ENCODE results near the gene GLA. TPM values are rescaled to one million over a fixed set of nuclear protein-coding genes. Genes with fewer than 3 reads are reported as not detected.

The GLA gene
- total RNA-seq, 6 experiments from 2014 or later: 40.3 to 65.8 (median 45.0) TPM

DNA sequence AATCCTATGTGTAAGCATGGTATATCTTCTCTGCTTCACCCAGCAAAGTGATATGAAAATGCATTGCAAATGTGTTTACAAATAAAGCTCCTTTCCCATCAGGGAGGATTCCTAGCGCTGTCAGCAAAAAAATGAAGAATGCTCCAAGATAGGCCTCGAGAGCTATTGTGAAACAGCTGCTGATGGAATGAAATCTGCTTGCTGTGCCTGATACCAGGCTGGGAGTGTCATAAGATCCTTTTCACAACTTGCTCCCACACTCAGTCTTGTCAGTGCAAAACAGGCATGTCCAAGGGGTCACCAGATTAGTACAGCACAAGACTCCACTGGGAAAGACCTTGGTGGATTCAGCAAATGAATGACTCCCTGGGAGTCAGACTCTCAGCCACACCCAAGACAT is 34.4 kb upstream of the GLA start:
- H3K36me3 Mint-ChIP-seq (ENCODE audit: low read depth): peaks cover 16% of the 10 kb centered on the region
- H3K9me3 Mint-ChIP-seq: no peaks in the 10 kb centered on the region
- TF ChIP-seq, protein P1, sequence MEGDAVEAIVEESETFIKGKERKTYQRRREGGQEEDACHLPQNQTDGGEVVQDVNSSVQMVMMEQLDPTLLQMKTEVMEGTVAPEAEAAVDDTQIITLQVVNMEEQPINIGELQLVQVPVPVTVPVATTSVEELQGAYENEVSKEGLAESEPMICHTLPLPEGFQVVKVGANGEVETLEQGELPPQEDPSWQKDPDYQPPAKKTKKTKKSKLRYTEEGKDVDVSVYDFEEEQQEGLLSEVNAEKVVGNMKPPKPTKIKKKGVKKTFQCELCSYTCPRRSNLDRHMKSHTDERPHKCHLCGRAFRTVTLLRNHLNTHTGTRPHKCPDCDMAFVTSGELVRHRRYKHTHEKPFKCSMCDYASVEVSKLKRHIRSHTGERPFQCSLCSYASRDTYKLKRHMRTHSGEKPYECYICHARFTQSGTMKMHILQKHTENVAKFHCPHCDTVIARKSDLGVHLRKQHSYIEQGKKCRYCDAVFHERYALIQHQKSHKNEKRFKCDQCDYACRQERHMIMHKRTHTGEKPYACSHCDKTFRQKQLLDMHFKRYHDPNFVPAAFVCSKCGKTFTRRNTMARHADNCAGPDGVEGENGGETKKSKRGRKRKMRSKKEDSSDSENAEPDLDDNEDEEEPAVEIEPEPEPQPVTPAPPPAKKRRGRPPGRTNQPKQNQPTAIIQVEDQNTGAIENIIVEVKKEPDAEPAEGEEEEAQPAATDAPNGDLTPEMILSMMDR (IDR thresholded peaks at IDR 0.05): no peak
- no peaks in the 10 kb centered on the region for H3K4me1 Mint-ChIP-seq (ENCODE audit: low read depth)
- no peak for DNase-seq
- H3K4me3 Mint-ChIP-seq: no peak overlapping the region
- no peaks in the 10 kb centered on the region for H3K27me3 Mint-ChIP-seq (ENCODE audit: insufficient read depth)
- no peak overlapping the region for H3K27ac Mint-ChIP-seq

DNA sequence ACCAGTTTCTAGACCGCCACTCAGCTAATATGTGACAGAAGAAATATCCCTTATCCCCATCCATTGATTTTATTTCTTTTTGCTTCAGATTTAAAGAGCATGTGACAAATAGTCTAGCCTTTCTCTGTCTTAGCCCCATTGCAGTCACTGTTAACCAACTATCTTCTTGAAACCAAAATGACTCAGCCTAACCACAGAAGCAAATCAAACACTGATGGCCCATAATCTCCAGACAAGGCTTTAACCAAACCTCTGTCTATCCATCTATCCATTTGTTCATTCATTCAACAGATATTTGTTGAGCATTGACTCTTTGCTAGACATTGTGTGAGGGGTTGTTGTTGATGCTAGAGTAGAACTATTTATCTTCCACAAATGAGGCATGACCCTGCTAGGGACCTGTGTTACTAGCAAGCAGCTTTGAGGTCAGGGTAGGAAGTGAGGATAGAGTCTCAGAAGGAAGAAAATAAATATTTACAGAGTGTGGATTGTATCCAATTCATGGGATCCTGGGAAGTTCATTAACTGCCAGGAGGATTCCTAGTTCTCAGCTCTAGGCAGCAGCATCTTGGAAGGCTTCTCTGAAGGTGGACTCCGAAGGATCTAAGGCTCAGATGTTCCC is 22.8 kb upstream of the GLA start:
- peak overlapping the region; percentile 78 for H3K4me3 Mint-ChIP-seq
- peaks cover 18% of the 10 kb centered on the region for H3K4me1 Mint-ChIP-seq (ENCODE audit: low read depth)
- TF ChIP-seq, protein P1 (IDR thresholded peaks at IDR 0.05): no peak
- peaks cover 4% of the 10 kb centered on the region; the same call in 1 of the 2 replicates for H3K36me3 Mint-ChIP-seq (ENCODE audit: low read depth)
- peak; percentile 23 for DNase-seq
- H3K9me3 Mint-ChIP-seq: no peaks in the 10 kb centered on the region
- no peaks in the 10 kb centered on the region; the same call in 1 of the 2 replicates for H3K27me3 Mint-ChIP-seq (ENCODE audit: insufficient read depth)
- peak overlapping the region; percentile 87 for H3K27ac Mint-ChIP-seq

DNA sequence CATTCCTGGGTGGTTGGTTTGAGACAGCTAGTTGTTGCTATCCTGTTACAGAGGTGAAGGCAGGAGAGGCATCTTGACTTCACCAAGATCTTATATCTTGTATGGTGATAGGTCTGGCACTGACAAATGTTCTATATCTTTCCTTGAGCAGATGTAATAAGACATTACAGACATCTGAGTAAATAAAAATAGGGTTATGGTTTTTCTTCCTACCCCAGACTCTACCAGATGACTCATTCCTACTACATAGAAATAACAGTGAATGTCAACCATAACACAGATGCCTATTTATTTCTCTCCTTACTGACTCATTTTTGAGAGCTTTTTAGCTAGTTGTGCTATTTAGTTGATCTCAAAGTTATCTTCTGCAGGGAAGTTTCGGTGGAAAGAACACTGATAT is 22.2 kb upstream of the GLA start:
- DNase-seq: peak; percentile 54
- Mint-ChIP-seq H3K4me1 (ENCODE audit: low read depth) (peaks cover 18% of the 10 kb centered on the region), H3K27me3 (ENCODE audit: insufficient read depth) (no peaks in the 10 kb centered on the region; the same call in 1 of the 2 replicates), H3K27ac (peak overlapping the region; percentile 87), H3K9me3 (no peaks in the 10 kb centered on the region), H3K4me3 (peak overlapping the region; percentile 78), H3K36me3 (ENCODE audit: low read depth) (peaks cover 8% of the 10 kb centered on the region)
- TF ChIP-seq, protein P1 (IDR thresholded peaks at IDR 0.05): no peak

DNA sequence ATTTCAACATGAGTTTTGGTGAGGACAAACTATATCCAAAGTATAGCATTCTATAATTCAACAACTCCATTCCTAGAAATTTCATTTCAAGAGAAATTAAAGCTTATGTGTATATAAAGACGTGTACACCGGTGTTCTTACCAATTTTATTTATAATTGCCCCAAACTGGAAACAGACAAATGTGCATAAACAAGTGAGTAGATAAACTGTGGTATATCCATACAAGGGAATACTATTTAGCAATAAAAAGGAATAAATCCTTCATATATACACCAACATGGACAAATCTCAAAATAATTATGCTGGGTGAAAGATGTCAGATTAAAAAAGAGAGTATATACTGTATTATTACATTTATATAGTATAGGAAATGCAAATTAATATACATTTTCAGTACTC is 20.2 kb upstream of the GLA start:
- no peaks in the 10 kb centered on the region for H3K9me3 Mint-ChIP-seq
- DNase-seq: no peak

DNA sequence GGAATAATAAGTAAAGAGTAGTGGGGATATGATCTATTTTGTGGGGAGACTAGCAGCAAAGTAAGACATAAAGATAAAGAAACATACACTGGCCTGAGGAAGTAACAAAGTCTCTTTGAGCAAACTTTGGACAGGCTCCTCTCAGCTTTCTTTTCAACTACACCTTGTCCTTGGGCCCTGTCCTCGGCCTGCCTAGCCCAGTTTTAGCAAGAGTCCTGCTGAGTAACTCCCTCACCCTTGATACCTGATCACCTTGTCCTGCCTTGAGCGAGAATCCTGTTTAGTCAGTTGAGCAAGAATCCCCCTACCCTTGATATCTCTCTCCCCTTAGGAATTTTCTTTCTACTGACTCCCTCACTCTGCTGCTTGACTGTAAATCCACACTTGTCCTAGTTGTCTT is 11.8 kb upstream of the GLA start:
- Mint-ChIP-seq H3K4me1 (ENCODE audit: low read depth) (peaks cover 37% of the 10 kb centered on the region), H3K27ac (no peak overlapping the region), H3K36me3 (ENCODE audit: low read depth) (no peaks in the 10 kb centered on the region; the same call in 1 of the 2 replicates), H3K4me3 (peak overlapping the region; percentile 92; the same call in 1 of the 2 replicates), H3K27me3 (ENCODE audit: insufficient read depth) (no peaks in the 10 kb centered on the region; the same call in 1 of the 2 replicates), H3K9me3 (no peaks in the 10 kb centered on the region)
- TF ChIP-seq, protein P1 (IDR thresholded peaks at IDR 0.05): no peak
- no peak for DNase-seq

More for the DNA sequence above, 20.2 kb upstream of the GLA start:
- H3K36me3 Mint-ChIP-seq (ENCODE audit: low read depth): peaks cover 10% of the 10 kb centered on the region
- no peak overlapping the region for H3K4me3 Mint-ChIP-seq
- H3K27ac Mint-ChIP-seq: no peak overlapping the region
- no peaks in the 10 kb centered on the region; the same call in 1 of the 2 replicates for H3K27me3 Mint-ChIP-seq (ENCODE audit: insufficient read depth)
- H3K4me1 Mint-ChIP-seq (ENCODE audit: low read depth): peaks cover 18% of the 10 kb centered on the region
- TF ChIP-seq, protein P1 (IDR thresholded peaks at IDR 0.05): no peak

Measured in HFFc6 (cell line).